Naive thymus-derived CD4-positive, alpha-beta T cell (primary cell): ENCODE measurements around the gene FRMD4A. TPM values are rescaled to one million over a fixed set of nuclear protein-coding genes. Genes with fewer than 3 reads are reported as not detected.

Source experiments
- ATAC-seq: fragments of 150-1000 bp; cut with Tn5 transposase; 2 replicates; pipeline ENCODE4 v1.10.0; 2021; ENCODE audit warnings: mild to moderate bottlenecking, moderate library complexity
- CTCF ChIA-PET: fragments of 350-600 bp; sonication (Branson Sonifier 250); formaldehyde crosslinking; loops from one replicate; lab custom pipeline; 2021; ENCODE audit warnings: antibody characterized with exemption; lab: Charles Lee
- POLR2A ChIA-PET: fragments of 350-600 bp; sonication (Branson Sonifier 250); formaldehyde crosslinking; loops from one replicate; lab custom pipeline; 2021; ENCODE audit warnings: antibody characterized with exemption, inconsistent platforms; lab: Charles Lee
- DNase-seq, 9 donors: peaks; one replicate each; pipeline versions ENCODE4 v3.0.0 to v3.0.0-alpha.2; 2020 to 2022; ENCODE audit warnings: mixed read lengths in 1 of 9
- H3K27ac ChIP-seq: one replicate; pipeline ENCODE4 v1.7.0; 2013; ENCODE audit warnings: mild to moderate bottlenecking, low read depth, low read length, moderate library complexity
- H3K27me3 ChIP-seq, 2 donors: one replicate each; pipeline ENCODE4 v1.7.0; 2013; ENCODE audit warnings: low read length in 2 of 2, mild to moderate bottlenecking in 2 of 2, moderate library complexity in 2 of 2; ENCODE audit not compliant: control insufficient read depth in 2 of 2, insufficient read depth in 2 of 2
- H3K36me3 ChIP-seq, 3 experiments: 1 replicate in 2 of 3; 2 replicates in 1 of 3; pipeline ENCODE4 v1.7.0; 2013; ENCODE audit warnings: low read length in 3 of 3, mild to moderate bottlenecking in 3 of 3, moderate library complexity in 1 of 3; ENCODE audit not compliant: insufficient read depth in 3 of 3, control insufficient read depth in 2 of 3
- H3K4me1 ChIP-seq, 2 donors: one replicate each; pipeline ENCODE4 v1.7.0; 2013; ENCODE audit warnings: low read length in 2 of 2, mild to moderate bottlenecking in 2 of 2, moderate library complexity in 1 of 2; ENCODE audit not compliant: control insufficient read depth in 2 of 2, insufficient read depth in 2 of 2
- H3K4me3 ChIP-seq: 2 replicates; pipeline ENCODE4 v1.7.0; 2013; ENCODE audit warnings: mild to moderate bottlenecking, low read length
- H3K9me3 ChIP-seq, 3 experiments: 1 replicate in 2 of 3; 2 replicates in 1 of 3; pipeline ENCODE4 v1.7.0; 2013; ENCODE audit warnings: low read length in 3 of 3; ENCODE audit not compliant: control insufficient read depth in 2 of 3
- H3K27ac Mint-ChIP-seq, 9 donors: one replicate each; pipeline ENCODE4 v1.8.0; 2020 to 2022; ENCODE audit warnings: mixed read lengths in 9 of 9, mild to moderate bottlenecking in 8 of 9, moderate library complexity in 5 of 9, inconsistent platforms in 2 of 9
- H3K27me3 Mint-ChIP-seq, 5 donors: one replicate each; pipeline ENCODE4 v1.8.0; 2021 to 2022; ENCODE audit warnings: mixed read lengths in 5 of 5, mild to moderate bottlenecking in 1 of 5
- H3K36me3 Mint-ChIP-seq, 5 donors: one replicate each; pipeline ENCODE4 v1.8.0; 2020 to 2022; ENCODE audit warnings: mixed read lengths in 5 of 5, mild to moderate bottlenecking in 3 of 5, inconsistent platforms in 1 of 5
- H3K4me1 Mint-ChIP-seq, 7 donors: one replicate each; pipeline ENCODE4 v1.8.0; 2020 to 2022; ENCODE audit warnings: mixed read lengths in 7 of 7, mild to moderate bottlenecking in 3 of 7, inconsistent platforms in 1 of 7
- H3K4me3 Mint-ChIP-seq, 10 donors: one replicate each; pipeline ENCODE4 v1.8.0; 2020 to 2022; ENCODE audit warnings: mild to moderate bottlenecking in 10 of 10, mixed read lengths in 10 of 10, moderate library complexity in 6 of 10, inconsistent platforms in 2 of 10
- H3K9me3 Mint-ChIP-seq, 11 donors: one replicate each; pipeline ENCODE4 v1.8.0; 2020 to 2022; ENCODE audit warnings: mixed read lengths in 11 of 11, mild to moderate bottlenecking in 4 of 11, inconsistent platforms in 1 of 11, moderate library complexity in 1 of 11
- intact Hi-C, 2 donors: fragments of 100-400 bp; cut with micrococcal nuclease; formaldehyde crosslinking; loops; one replicate each; pipeline ENCODE4 v1.15.1; 2023
- polyA plus RNA-seq, 2 donors: library from polyadenylated mRNA; unstranded; fragments of 300-500 nt; fragmentation: Illumina TruSeq; gene quantifications; one replicate each; pipeline ENCODE4 v1.2.3, GENCODE V29; 2021
- total RNA-seq, 6 experiments: library from RNA in 5 of 6; stranded (reverse) in 5 of 6; gene quantifications; 1 replicate in 5 of 6; 2 replicates in 1 of 6; pipeline ENCODE4 v1.2.3 and lab custom pipeline; 2021 to 2026

FRMD4A gene
- total and polyA plus RNA-seq, 7 experiments from 2014 or later = 0.10 to 3.1 (median 0.62) TPM

DNA sequence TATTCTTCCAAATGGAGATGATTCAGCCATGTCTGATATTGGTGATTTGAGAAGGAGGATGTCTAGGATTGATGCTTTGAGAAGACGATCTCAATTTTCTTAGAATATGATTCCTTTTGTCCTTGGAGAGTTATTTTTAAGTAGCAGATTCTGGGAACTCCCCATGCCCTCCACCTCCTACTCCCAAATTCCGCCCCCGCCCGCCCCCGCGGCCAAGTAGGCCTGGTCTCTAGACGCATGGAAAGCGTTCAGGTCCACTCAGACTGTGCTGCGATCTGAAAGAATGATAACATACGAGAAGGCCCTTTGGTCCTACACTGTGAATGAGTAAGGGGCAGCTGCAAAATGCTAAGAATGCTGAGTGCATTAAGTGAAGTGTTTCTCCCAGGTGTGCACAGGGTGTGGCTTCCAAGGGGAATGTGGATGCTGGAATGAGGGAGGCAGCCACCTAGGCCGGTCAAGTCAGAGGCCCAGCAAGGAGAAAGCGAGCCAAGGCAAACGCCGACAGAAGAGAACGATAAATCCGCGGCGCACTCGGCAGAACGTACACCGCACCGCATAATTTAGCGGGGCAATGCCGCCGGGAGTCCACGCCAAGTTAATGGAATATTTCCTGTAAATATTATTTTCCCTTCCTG is 601.7 kb downstream of the FRMD4A start:
- intact Hi-C loops = no loop called here
- no peak for DNase-seq
- H3K27ac Mint-ChIP-seq = no peak overlapping the region
- H3K36me3 Mint-ChIP-seq = peaks cover 0 to 3% (median 0%) of the 10 kb centered on the region in 5 donors
- H3K27me3 Mint-ChIP-seq = peaks cover 0 to 4% (median 0%) of the 10 kb centered on the region in 5 donors
- H3K4me3 Mint-ChIP-seq = no peak overlapping the region
- no peaks in the 10 kb centered on the region for H3K4me1 Mint-ChIP-seq
- no peak overlapping the region for H3K4me3 ChIP-seq
- H3K36me3 ChIP-seq = no peaks in the 10 kb centered on the region
- no peaks in the 10 kb centered on the region for H3K4me1 ChIP-seq
- no peaks in the 10 kb centered on the region for H3K27me3 ChIP-seq
- ChIA-PET POLR2A (interaction anchor here (1.2 kb wide), 1 partner anchor 11 kb away, joined by 3 read pairs; no protein-coding TSS in a partner anchor), CTCF (no interaction called here)
- no peaks in the 10 kb centered on the region for H3K9me3 Mint-ChIP-seq
- H3K27ac ChIP-seq = no peak overlapping the region
- ATAC-seq = no peak
- H3K9me3 ChIP-seq = no peaks in the 10 kb centered on the region

- ChIA-PET POLR2A (no interaction called here), CTCF (no interaction called here)
- Histone ChIP-seq H3K4me1 (no peaks in the 10 kb centered on the region), H3K36me3 (no peaks in the 10 kb centered on the region), H3K27ac (no peak overlapping the region), H3K9me3 (no peaks in the 10 kb centered on the region), H3K4me3 (no peak overlapping the region), H3K27me3 (no peaks in the 10 kb centered on the region)
- H3K9me3 Mint-ChIP-seq = peaks cover 0 to 1% (median 0%) of the 10 kb centered on the region in 11 donors
- no peak overlapping the region for H3K4me3 Mint-ChIP-seq
- intact Hi-C loops = no loop called here
- DNase-seq = no peak
- no peaks in the 10 kb centered on the region for H3K4me1 Mint-ChIP-seq
- ATAC-seq = no peak
- H3K27me3 Mint-ChIP-seq = no peaks in the 10 kb centered on the region
- H3K36me3 Mint-ChIP-seq = peaks cover 0 to 3% (median 0%) of the 10 kb centered on the region in 5 donors
- H3K27ac Mint-ChIP-seq = no peak overlapping the region
Measured at GRCh38 chr10:13725594-13725993, 605.1 kb downstream of the FRMD4A start.

DNA sequence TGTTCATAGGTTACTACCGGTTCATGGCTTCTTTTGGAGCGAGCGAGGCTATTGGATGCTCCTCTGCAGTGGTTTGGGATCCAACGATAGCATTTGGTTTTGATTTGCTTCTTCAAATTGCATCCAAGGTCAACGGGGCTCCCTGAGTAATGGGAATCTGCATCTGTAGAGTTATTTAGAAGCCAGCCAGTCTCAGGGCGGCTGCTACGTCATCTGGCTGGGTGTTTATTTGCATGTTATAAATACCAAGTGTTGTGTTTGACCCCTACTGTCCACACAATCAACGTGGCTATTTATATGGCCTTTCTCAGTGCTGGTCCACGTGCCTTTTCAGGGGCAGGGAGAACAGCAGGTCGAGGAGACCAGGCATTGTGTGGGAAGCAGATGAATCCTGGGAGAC is 606.2 kb downstream of the FRMD4A start:
- peaks cover 0 to 3% (median 0%) of the 10 kb centered on the region in 7 donors for H3K4me1 Mint-ChIP-seq
- CTCF ChIA-PET = no interaction called here
- Histone ChIP-seq H3K4me1 (no peaks in the 10 kb centered on the region), H3K4me3 (no peak overlapping the region), H3K9me3 (no peaks in the 10 kb centered on the region), H3K27me3 (no peaks in the 10 kb centered on the region), H3K36me3 (no peaks in the 10 kb centered on the region), H3K27ac (no peak overlapping the region)
- ATAC-seq (no peak), DNase-seq (no peak)
- H3K36me3 Mint-ChIP-seq = peaks cover 0 to 3% (median 0%) of the 10 kb centered on the region in 5 donors
- intact Hi-C loops = no loop called here
- H3K27ac Mint-ChIP-seq = no peak overlapping the region
- no peak overlapping the region for H3K4me3 Mint-ChIP-seq
- peaks cover 0 to 5% (median 0%) of the 10 kb centered on the region in 11 donors for H3K9me3 Mint-ChIP-seq
- POLR2A ChIA-PET = no interaction called here
- H3K27me3 Mint-ChIP-seq = peaks cover 0 to 7% (median 0%) of the 10 kb centered on the region in 5 donors

DNA sequence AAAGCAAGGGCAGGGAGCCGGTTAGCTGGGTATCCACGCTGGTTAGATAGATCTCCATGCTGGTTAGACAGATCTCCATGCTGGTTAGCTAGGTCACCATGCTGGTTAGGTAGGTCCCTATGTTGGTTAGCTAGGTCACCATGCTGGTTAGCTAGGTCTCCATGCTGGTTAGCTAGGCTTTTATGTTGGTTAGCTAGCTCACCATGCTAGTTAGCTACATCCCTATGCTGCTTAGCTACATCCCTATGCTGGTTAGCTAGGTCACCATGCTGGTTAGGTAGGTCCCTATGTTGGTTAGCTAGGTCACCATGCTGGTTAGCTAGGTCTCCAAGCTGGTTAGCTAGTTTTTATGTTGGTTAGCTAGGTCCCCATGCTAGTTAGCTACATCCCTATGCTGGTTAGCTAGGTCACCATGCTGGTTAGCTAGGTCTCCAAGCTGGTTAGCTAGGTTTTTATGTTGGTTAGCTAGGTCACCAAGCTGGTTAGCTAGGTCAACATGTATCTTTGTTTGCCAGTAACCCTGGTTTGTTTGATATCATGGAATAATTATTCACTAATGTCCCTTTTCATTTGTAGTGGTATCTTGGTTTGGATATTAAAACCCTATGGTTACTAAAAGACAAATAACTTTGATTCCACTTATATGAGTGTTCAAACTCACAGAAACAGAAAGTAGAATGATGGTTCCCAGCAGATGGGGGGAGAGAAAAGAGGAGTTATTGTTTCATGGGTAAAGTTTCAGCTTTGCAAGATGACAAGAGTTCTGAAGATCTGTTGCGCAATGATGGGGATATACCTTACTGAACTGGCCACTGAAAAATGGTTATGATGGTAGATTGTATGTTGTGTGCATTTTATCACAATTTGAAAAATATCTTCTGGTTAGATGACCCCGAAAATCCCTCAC is 607.7 kb downstream of the FRMD4A start:
- no peak overlapping the region for H3K27ac Mint-ChIP-seq
- intact Hi-C loops = no loop called here
- no peak overlapping the region for H3K4me3 ChIP-seq
- H3K4me3 Mint-ChIP-seq = no peak overlapping the region
- peaks cover 0 to 3% (median 0%) of the 10 kb centered on the region in 5 donors for H3K36me3 Mint-ChIP-seq
- H3K27ac ChIP-seq = no peak overlapping the region
- H3K9me3 Mint-ChIP-seq = peaks cover 0 to 5% (median 0%) of the 10 kb centered on the region in 11 donors
- ChIA-PET CTCF (interaction anchor here (0.6 kb wide), 1 partner anchor 635 kb away, joined by 4 read pairs; no protein-coding TSS in a partner anchor), POLR2A (no interaction called here)
- peaks cover 5 to 14% (median 10%) of the 10 kb centered on the region in 7 donors for H3K4me1 Mint-ChIP-seq
- no peaks in the 10 kb centered on the region for H3K36me3 ChIP-seq
- peaks cover 0 to 7% (median 0%) of the 10 kb centered on the region in 5 donors for H3K27me3 Mint-ChIP-seq
- H3K9me3 ChIP-seq = no peaks in the 10 kb centered on the region
- ATAC-seq (no peak), DNase-seq (no peak)
- H3K4me1 ChIP-seq = peaks cover 0 to 14% of the 10 kb centered on the region in 2 donors
- no peaks in the 10 kb centered on the region for H3K27me3 ChIP-seq

DNA sequence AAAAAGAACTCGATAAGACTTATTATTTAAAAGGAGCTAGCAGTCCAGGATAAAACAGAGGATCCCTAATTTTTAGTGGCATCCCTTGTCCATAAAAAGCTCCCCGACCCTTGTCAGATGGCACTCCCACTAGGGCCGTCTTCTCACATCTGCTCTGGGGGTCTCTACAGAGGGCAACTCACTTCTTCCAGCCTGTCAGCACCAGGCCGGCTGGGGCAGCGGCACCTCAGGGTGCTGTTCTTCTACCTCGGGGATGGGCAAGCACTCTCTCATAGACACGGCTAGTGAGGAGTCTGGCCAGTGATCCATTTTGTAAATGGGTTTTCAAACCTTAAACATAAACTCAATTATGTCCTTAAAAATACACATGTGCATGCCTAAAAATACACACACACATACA is 609.2 kb downstream of the FRMD4A start:
- Mint-ChIP-seq H3K27ac (no peak overlapping the region), H3K4me1 (peaks cover 10 to 19% (median 15%) of the 10 kb centered on the region in 7 donors), H3K27me3 (peaks cover 0 to 7% (median 0%) of the 10 kb centered on the region in 5 donors), H3K4me3 (no peak overlapping the region), H3K9me3 (peaks cover 0 to 5% (median 0%) of the 10 kb centered on the region in 11 donors), H3K36me3 (no peaks in the 10 kb centered on the region)
- H3K27me3 ChIP-seq = no peaks in the 10 kb centered on the region
- ChIA-PET POLR2A (interaction anchor here (0.6 kb wide), 1 partner anchor 142 kb away, joined by 4 read pairs; no protein-coding TSS in a partner anchor), CTCF (no interaction called here)
- DNase-seq (no peak), ATAC-seq (no peak)
- no peaks in the 10 kb centered on the region for H3K9me3 ChIP-seq
- H3K36me3 ChIP-seq = no peaks in the 10 kb centered on the region
- no peak overlapping the region for H3K4me3 ChIP-seq
- intact Hi-C loops = no loop called here
- no peak overlapping the region for H3K27ac ChIP-seq
- peaks cover 0 to 19% of the 10 kb centered on the region in 2 donors for H3K4me1 ChIP-seq

DNA sequence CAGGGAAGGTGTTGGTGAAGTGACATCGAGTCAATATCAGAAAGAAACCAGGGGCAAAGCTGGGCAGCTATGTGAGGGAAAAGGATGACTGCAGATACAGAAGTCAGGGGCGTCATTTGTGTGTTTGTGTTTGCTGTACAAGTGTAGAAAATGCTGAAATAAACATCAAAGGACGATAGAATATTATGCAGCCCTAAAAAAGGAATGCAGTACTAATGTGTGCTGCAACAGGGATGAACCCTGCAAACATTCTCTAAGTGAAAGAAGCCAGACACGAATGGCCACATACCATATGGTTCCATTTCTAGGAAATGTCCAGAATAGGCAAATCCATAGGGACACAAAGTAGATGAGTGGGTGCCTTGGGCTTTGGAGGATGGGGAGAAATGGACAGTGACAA is 610.0 kb downstream of the FRMD4A start:
- H3K27me3 ChIP-seq = no peaks in the 10 kb centered on the region
- ATAC-seq = no peak
- intact Hi-C loops = no loop called here
- CTCF ChIA-PET = no interaction called here
- no peaks in the 10 kb centered on the region for H3K9me3 ChIP-seq
- DNase-seq = no peak
- H3K4me1 ChIP-seq = peaks cover 0 to 19% of the 10 kb centered on the region in 2 donors
- H3K36me3 Mint-ChIP-seq = no peaks in the 10 kb centered on the region
- peaks cover 0 to 5% (median 0%) of the 10 kb centered on the region in 11 donors for H3K9me3 Mint-ChIP-seq
- peaks cover 0 to 7% (median 0%) of the 10 kb centered on the region in 5 donors for H3K27me3 Mint-ChIP-seq
- no peak overlapping the region for H3K4me3 Mint-ChIP-seq
- H3K4me1 Mint-ChIP-seq = peaks cover 10 to 19% (median 15%) of the 10 kb centered on the region in 7 donors
- H3K36me3 ChIP-seq = no peaks in the 10 kb centered on the region
- H3K27ac ChIP-seq = no peak overlapping the region
- H3K27ac Mint-ChIP-seq = no peak overlapping the region
- no peak overlapping the region for H3K4me3 ChIP-seq
- POLR2A ChIA-PET = no interaction called here
